HG02610 (cell line): ENCODE data around the gene DCXR.

ENCODE experiments used
- ATAC-seq: cut with Tn5 transposase; IDR thresholded peaks from one replicate; pipeline ENCODE4 v1.9.1; 2021; ENCODE audit warnings: mild to moderate bottlenecking, moderate library complexity; ENCODE audit not compliant: unreplicated experiment

DCXR gene

DNA sequence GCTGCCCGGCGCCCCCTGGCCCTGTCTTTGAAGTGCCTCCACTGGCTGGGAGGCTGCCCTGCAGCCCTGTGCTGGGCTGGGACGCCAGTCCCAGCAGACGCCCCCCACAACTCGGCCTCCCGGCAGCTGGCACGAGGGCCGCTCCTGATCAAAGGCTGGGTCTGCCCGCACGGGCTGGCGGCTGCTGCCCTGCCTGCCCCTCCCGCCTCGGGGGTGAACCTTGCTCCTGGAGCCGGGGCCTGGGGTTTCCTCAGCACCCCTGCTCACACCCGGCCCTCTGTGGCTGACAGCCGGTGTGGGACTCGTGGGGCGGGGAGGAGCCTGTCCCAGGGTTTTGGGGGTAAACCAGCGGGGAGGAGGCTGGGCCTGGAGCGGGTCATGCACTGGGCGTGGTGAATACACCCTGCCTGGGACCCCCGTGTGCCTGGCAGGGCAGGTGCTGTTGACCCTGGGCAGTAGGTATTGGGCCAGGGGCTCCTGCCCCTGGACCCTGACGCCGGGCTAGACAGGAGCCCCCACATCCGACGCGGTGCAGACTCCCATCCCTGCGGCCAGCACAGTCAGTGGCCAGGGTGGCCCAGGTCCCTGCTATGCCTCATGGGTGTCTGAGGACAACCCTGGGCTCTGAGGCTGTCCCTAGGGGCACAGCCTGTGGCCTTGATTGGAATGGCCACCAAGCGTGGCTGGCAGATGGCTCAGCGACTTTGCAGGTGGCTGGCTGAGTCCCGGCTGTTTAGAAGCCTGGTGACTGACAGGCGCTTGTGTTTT, 36.5 kb downstream of the DCXR start:
- ATAC-seq = no peak

DNA sequence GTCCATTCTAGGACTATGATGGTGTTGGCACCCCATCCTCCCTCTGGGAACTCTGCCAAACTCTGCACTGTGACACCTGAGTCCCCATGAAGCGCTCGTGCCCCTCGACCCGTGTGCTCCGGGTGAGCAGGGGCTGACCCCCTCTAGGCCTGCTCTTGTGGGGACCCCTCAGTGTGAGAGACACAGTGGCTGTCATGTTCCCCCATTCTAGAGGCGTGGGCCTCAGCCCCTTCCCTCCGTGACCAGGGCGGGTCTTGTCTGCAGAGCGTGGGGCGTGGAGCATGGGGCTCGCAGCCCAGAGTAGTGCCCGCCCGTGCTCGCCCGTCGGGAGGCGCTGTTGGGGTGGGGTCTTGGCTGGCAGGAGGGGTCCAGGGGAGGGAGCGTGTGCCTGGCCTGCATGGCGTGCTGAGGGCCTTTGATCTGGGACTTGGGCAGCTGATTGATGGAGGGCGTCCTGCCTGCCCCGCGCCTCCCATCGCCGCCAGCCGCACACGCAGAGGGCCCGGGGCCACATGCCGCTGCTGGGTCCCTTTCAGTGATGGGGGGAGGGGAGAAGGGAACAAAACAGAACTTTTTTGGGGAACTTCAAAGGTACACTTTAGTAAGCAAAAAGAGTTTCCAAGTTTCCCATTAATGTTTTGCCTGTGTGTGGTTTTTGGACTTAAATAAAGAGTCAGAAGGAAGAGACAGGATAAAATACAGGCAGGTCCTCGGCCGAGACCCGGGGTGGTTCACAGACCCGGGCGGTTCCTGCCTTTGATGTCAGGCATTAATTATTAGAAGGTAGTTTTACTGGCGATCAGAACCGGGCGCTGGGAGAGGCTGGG, 37.3 kb downstream of the DCXR start:
- ATAC-seq = no peak

DNA sequence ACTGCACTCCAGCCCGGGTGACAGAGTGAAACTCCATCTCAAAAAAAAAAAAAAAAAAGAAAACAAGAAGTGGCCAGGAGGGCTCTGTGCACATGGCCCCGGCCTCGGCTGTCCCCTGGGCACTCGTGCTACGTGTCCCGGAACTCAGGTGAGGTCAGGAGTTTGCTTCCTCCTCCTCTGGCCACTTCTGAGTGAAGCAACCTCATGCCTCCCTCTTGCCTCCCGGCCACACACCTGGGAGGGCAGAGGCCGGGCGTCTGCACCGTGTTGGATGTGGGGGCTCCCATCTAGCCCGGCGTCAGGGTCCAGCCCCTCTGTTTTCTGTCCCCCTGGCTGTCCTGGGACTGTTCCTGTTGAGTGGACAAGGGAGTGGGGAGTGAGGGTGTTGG, 37.9 kb downstream of the DCXR start:
- ATAC-seq = no peak

DNA sequence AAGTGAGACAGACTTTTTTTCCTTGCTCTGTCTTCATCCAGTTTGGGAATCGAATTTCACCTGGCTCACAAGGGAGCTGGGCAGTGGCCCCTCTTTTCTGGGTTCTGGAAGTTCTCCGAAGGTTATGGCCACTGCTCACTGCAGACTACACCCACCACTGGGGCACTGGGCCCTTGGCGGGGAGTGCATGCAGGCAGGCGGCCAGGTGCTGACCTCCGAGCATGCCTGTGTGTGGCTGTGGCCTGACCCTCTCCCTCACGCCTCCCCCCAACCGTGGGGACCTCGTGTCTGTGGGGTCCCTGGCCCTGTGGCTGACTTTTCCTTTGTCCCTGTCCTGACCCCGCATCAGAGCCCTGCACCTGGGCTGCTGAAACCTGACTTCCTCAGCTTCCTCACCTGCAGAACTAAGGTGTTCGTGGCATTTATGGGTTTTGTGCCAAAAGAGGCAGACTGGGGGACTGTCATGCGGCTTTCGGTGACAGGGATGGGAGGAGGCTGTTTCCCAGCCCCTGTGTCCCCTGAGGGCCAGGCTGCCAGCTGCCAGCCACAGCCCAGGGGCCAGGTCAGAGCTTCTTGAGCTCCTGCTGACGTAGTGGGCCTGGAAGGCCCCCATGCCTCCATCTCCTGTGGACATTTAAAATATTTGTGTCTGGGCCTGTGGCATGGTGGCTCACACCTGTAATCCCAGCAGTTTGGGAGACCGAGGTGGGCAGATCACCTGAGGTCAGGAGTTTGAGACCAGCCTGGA, 38.6 kb downstream of the DCXR start:
- no peak for ATAC-seq

DNA sequence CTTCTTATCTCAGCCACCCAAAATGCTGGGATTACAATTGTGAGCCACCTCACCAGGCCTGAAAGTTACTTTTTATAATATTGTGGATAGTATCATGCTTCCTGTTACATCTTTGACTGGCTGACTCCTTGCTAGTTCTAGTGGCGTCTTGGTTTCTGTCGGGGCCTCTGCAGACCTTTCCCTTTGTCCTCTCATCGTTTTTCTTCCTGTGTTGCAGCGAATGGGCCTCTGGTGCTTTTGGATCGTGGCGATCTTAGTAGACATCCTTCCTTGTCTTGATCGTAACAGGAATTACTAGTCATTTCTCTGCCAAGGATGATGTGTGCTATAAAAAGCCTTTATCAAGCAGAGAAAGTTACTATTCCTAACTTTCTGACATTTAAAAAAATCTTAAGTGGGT, 39.3 kb downstream of the DCXR start:
- ATAC-seq = no peak

DNA sequence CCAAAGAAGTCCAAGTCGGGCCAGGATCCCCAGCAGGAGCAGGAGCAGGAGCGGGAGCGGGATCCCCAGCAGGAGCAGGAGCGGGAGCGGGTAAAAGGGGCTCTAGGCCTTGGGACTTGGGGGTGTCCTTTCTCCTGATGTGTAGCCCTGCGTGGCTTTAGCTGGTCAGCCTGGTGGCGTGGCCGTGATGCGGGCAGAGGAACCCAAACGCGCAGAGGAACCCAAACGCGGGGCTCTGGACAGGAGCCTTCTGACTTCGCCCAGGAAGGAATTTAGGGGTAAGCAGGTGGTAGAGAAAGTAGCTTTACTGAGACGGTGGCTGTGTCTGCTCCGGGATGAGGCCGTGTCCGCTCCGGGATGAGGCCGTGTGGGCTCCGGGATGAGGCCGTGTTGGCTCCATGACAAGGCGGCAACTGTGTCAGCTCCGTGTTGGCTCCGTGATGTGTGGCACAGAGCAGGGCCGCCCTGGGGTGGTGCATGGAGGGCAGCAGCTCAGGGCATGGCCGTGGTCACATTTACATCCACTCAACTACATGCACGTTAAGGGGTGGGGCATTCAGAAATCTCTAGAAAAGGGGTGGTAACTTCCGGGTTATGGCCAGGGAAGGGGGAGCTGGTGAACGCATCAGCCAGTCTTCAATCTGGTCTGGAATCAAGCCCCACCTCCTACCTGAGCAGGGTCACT, 40.6 kb downstream of the DCXR start:
- ATAC-seq = no peak

DNA sequence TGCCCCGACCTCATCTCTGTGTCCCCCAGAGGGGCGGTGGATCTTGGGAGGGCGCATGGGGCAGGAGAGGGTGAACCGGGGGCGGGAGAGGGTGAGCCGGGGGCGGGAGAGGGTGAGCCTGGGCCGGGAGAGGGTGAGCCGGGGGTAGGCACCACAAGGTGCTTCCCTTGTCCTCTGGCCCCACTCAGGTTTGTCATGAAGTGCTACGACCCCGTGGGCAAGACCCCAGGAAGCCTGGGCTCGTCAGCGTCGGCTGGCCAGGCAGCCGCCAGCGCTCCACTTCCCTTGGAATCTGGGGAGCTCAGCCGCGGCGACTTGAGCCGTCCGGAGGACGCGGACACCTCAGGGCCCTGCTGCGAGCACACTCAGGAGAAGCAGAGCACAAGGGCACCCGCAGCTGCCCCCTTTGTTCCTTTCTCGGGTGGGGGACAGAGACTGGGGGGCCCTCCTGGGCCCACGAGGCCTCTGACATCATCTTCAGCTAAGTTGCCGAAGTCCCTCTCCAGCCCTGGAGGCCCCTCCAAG, 41.2 kb downstream of the DCXR start:
- ATAC-seq = no peak

DNA sequence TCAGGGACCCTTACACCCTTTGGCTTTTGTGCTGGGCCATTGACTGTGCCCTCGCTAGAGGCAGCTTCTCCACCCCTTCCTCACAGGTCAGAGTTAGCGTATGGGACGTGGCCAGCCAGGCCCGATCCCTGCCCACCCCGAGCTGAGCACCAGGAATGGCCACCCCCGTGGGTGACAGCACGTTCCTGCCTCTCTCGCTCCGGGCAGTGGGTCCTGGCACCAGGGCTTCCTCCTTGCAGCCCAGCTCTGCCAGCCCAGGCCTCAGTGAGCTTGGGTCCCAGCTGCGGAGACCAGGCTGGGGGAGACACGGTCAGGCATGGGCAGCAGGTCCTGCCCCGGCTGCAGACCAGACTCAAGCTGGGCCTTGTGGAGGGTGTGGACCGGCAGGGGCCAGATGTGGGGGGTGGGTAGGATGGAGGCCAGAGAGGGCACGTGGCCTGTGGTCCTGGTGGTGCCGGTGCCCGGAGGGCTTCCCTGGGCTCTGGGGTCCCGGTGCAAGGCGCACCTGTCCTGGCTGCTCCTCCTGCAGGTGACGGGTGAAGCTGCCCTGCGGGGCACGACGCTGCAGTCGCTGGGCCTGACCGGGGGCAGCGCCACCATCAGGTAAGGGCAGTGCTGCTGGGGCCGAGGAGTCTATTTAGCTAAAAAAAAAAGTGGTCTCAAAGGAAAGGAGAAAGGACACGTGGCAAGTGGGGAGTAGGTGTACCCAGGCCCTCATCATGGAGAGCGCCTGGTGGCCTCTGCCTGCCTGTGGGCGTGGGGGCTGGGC, 41.9 kb downstream of the DCXR start:
- no peak for ATAC-seq

DNA sequence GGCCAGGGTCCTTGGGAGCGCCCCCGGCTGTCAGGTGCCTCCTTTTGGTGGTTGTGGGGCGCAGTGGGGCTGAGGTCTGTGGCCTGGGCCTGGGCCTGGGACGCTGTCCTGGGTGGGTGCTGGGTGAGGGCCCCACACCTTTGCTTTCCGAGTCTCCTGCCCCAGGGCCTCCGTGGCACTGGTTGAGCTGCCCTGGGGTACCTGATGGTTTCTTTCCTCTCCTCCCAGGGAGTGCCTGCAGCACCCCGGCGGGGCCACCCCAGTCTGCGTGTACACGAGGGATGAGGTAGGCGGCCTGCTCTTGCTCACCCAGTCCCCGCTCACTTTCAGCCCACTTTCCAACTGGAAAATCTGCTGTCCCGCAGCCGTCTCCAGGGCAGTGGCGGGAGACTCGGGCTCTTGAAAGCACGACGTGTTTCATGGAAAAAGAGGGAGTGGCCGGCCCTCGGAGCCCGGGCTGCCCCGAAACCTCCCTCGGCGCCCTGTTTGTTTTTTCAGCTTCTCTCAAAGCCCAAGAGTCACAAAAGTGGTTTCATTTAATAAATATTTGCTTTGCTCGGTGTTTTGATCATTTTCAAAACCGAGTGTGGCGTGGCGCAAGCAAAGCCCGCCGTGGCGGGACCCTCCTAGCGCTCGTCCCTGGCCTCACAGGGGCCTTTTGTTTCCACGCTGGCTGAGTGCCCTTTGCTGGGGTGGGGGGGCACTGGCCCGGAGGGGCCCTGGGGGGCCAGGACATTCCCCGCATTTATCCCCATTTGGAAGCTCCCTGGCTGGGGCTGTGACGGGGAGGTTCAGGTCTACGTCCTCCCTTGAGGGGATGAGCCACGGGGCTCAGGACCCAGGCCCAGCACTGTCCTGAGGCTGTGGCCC, 42.7 kb downstream of the DCXR start:
- ATAC-seq = no peak

DNA sequence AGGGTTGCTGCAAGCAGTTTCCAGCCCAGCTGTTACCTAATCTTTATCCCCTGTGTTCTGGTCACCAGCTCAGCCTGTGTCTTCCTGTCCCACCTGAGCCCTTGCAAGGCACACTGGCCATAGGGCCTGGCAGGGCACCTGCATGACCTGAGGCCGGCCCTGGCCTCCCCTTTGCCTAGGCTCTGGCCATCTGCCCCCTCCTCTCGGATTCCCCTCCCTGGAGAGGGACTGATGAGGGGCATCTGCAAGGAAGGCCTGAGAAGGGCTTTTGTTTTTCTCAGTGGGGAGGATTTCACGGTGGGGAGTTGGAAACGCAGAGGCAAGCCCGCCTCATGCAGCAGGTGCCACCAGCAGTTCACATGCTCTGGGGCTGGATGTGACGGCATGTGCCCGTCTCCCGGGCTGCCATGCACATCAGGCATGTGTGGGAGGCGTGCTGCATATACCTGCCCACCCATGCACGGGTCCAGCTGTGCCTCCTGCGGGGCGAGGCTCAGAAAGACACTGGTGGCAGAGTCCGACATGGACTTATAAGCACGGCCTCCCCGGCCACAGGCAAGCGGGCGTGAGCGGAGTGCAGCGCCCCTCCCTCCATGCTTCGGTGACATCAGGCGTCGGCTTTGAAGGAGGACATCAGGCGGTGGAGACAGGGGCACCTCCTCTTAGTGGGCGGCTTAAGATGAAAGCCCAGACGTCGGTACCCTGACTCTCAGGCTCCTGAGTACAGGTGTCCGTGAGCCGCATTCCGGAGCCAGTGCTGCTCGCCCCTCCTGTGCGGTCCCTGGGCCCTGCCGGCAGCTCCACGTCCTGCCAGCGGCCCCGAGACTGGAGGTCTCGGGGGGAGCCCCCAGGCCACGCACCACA, 43.5 kb downstream of the DCXR start:
- no peak for ATAC-seq

DNA sequence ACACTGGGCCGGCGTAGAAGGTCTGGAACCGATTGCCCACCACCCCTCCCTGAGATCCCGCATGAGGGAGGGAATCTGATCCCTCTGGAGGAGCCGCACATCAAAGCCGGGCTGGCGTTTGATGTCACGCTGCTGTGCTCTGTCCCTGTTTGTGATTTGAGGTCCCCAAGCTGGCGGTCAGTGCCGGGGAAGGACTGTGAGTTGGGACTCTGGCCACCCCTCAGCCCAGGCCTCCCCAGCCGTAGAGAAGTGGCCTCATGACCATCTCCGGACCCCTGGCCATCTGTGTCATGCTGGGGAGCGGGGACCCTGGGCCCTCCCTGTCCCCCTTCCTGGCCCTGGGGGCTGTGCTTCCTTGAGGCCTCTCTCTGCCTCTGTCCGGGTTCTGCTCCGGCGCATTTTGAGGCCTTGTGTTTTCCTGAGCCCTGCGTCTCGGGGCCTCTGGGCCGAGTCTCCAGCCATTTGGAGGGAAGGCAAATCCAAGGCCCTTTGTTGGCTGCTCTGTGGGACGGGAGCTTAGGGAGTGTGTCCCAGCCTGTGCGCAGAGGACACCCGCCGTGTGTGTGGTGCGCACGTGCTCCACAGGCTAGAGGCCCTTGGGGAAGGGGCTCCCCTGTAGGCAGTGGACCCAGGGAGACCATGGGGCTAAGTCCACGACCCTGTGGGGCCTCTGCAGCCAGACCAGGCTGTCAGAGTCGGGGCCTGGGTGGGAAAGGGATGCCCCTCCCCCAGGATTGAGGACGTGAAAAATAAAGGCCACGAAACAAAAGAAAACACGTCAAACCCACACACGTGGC, 45.0 kb downstream of the DCXR start:
- no peak for ATAC-seq

DNA sequence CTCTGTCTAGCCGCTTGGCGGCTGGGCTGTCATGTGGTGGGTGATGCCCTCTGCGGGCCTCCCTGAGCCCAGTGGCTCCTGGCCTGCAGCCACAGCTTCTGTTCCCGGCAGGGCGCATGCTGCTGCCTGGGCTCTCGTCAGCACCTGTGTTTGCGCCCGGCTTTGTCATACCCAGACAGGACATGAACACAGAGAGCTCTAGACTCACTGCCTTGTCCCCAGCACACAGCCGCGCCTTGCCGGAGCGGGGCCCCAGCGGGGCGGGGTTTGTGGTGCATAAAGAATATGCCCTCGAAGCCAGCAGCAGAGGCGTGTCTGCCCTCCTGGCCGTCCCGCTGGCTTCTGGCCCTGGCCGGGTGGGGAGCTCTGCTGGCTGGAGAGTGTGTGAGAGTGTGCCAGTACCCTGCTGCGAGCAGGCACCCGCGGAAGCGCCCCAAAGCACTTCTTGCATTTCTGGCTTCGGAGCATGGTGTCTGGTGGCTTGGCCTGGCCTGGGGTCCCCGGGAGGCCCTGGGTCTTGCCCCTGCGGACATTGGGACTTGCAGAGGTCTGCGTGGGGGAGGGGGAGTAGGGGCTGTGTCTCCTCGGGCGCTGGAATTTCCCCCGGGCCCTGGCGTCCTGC, 45.7 kb downstream of the DCXR start:
- no peak for ATAC-seq

DNA sequence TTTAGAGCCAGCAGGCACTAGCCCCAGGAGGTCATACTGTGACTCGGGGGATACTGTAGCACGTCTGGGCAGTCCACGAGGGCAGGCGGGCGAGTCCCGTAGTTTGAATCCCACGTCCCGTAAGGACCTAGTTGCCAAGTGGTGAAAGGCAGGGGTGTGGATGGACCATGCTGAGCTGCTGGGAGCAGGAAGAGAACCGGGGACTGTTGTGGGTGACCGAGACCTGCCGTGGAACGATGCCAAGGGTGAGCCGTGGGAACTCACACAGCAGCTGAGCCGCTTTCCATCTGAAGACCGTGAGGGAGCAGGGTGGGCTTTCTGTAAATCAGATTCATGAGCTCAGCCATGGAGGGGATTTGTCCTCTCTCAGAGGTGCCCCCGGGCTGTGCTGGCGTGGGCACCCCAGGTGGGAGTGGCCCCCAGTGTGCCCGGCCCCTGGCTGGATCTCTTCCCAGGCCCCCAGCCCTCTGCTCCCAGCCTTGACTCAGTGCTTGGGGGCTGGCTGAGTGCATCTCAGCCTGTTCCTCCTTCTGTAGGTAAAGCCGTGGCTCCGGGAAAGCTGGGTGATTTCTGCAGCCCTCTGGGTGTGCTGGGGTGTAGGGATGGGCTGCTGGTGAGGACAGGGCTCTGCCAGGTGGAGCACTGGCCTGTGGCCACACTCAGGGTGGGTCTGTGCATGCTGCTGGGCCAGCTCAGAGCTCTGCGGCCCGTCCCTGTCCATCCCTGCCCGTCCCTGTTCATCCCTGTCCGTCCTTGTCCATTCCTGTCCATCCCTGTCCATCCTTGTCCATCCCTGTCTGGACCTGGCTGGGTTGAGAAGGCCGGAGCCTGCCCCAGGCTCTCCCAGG, 46.4 kb downstream of the DCXR start:
- no peak for ATAC-seq

DNA sequence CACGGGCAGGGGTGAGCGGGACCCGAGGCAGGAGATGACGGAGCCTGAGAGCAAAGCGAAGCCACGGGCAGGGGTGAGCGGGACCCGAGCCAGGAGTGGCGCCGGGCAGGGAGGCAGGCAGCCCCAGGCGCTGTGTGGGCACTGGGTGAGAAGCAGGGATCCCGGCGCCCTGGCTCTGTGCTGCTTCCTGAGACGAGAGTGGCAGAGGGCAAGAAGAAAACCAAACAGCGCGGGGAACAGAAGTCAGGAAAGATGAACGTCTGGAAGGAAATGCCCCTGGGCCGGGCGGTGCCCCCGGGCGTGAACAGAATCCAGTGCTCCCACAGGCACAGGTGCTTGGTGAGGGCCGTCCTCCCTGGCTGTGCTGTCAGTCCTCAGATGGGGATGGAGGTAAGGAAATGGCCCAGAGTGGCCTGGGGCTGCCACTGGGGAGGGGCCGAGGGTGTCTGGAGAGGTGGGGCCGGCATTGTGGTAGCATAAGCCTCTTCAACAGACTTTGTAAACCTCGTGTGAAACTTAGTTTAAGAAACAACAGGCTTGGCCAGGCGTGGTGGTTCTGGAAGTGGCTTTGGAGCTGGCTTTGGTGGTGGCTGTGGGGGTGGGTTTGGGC, 50.2 kb downstream of the DCXR start:
- ATAC-seq = no peak

DNA sequence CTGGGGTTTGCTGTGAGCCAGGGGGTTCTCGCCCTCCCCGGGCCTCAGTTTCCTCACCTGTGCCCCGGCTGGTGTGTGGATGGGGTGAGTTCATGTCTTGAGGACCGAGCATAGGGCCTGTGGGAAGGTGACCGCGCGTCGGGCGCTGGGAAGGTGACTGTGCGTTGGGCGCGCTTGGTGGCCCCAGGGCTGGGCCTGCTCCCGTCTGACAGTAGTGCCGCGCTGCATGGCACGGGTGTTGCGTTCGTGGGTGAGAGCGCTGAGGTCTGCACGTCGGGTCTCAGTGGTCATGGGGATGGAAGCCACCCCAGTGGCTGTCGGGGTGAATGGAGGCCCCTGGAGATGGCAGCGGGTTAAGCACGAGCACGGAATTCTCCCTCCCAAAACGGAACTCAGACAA, 50.9 kb downstream of the DCXR start:
- no peak for ATAC-seq
